Activated CD8-positive, alpha-beta memory T cell treated with anti-CD3 and anti-CD28 coated beads, Interleukin-2, amount 50 U/mL, for 1 hour (primary cell): ENCODE data around the gene C1RL.
"Not testable (repeated sequence)": the region's sequence is repeated elsewhere in the genome, so short reads cannot be mapped to it uniquely, and the experiment has no call there.

Experiments
- DNase-seq: peaks from one replicate; pipeline ENCODE4 v3.0.0-alpha.2; 2020; ENCODE audit errors: extremely low read depth

C1RL gene

DNA sequence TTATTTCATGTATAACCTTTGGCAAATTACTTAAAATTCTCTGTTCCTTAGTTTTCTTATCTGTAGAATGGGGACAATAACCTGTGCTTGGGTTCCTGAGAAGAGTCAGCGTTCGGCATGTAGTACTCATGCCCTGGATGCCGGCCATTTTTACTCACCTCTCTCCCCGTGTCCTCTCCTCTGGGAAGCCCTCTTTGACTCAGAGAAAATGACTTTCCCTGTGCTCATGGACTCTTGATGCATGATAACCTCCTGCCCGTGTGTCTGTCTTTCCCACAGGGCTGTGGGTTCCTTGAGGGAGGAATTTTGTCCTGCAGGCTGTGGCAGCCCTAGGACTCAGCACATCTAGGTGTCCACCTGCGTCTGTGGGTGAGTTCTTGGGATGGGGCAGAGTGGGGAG is 5.8 kb upstream of the C1RL start:
- no peak for DNase-seq

- DNase-seq = no peak
Measured at GRCh38 chr12:7114008-7114407, 5.0 kb upstream of the C1RL start.

- DNase-seq = no peak
Measured at GRCh38 chr12:7113389-7113871, 4.4 kb upstream of the C1RL start.

GRCh38 chr12:7112041-7112440 is 3.0 kb upstream of the C1RL start:
- DNase-seq = no peak

- no peak for DNase-seq
Measured at GRCh38 chr12:7110661-7111060, 1.6 kb upstream of the C1RL start.

GRCh38 chr12:7109572-7109920 is 532 bp upstream of the C1RL start:
- no peak for DNase-seq

- DNase-seq = no peak
Measured at GRCh38 chr12:7108003-7108795, 815 bp downstream of the C1RL start.

GRCh38 chr12:7107636-7108002 is 1.4 kb downstream of the C1RL start:
- no peak for DNase-seq

DNA sequence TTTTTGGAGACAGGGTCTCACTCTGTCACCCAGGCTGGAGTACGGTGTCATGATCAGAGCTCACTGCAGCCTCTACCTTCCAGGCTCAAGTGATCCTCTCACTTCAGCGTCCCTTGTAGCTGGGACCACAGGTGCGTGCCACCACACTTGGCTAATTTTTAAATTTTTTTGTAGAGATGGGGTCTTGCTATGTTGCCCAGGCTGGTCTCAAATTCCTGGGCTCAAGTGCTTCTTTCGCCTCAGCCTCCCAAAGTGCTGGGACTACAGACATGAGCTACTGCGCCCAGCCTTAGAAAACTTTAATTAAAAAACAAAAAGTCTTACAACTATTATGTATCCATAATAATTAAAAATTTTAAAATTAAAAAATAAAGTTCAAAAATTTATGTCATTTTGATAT is 1.8 kb downstream of the C1RL start:
- not testable (repeated sequence) for DNase-seq

DNA sequence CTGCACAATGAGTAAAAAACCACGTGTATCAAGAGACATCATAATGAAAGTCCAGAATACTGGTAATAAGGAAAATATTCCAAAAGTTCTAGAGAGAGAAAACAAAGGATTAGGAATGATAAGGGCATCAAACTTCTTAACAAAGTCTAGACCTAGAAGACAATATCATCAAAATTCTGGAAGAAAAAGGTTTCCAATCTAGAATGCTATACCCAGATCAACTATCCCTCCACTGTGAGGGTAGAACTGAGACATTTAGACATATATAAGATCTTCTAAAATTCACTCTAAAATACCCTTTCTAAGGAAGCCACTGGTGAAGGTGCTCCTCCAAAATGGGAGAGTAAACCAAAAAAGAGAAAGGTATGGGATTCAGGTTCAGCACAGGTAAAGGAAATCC is 2.9 kb downstream of the C1RL start:
- DNase-seq = no peak

- no peak for DNase-seq
Measured at GRCh38 chr12:7103837-7104584, 5.0 kb downstream of the C1RL start.

- DNase-seq = no peak
Measured at GRCh38 chr12:7102582-7102981, 6.4 kb downstream of the C1RL start.

GRCh38 chr12:7101694-7102131 is 7.3 kb downstream of the C1RL start:
- DNase-seq = no peak

DNA sequence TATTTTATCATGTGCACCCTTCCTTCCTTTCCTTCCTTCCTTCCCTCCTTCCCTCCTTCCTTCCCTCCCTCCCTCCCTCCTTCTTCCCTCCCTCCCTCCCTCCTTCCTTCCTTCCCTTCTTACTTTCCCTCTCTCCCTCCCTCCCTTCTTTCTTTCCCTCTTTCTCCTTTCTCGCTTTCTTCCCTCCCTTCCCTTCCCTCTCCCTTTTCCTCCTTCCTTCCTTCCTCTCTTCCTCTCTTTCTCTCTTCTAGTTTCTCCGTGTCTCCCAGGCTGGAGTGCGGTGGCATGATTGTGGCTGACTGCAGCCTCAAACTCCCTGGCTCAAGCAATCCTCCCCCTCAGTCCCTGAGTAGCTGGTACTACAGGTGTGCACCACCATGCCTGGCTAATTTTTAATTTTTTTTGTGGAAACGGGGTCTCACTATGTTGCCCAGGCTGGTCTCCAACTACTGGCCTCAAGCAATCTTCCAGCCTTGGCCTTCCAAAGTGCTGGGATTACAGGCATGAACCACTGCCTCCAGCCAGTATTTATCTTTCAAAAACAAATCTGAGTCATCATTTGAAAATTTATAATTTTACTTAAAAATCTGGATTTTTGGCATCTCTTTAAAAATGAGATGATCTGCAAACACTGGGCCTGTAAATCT is 7.8 kb downstream of the C1RL start:
- DNase-seq = no peak

DNA sequence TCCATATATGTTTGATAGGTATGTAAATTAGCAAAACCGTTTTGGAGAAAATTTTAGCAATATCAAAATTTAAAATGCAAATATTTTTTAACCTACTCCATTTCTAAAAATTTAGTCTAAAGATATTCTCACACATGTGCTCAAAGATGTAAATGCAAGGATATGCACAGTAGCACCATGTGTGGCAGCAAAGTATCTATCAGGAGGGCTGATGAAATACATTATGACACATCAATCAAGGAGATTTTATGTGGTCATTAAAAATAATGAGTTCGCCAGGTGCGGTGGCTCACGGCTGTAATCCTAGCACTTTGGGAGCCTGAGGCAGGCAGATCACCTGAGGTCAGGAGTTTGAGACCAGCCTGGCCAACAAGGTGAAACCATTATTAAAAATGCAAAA is 8.8 kb downstream of the C1RL start:
- DNase-seq = no peak

GRCh38 chr12:7099290-7099996 is 9.6 kb downstream of the C1RL start:
- DNase-seq = no peak

- DNase-seq = no peak
Measured at GRCh38 chr12:7096979-7097378, 12.0 kb downstream of the C1RL start.

GRCh38 chr12:7096006-7096932 is 12.7 kb downstream of the C1RL start:
- DNase-seq = no peak

DNA sequence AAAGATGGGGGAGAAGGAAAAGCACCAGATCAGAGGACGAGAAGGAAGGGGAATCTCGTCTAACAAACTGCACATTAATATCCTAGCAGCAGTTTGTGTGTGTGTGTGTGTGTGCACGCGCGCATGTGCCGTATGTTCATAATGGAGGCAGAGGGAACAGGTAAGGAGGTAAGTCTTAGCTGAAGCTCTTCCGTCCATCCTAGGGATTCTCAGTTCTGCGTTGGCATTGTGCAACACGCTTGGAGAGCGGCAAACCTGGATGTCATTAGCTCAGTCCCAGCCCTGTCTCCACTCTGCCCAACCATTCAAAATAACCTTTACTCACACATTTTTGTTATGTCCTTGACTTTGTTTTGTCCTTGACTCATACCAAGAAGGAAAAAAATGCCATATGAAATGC is 15.1 kb downstream of the C1RL start:
- no peak for DNase-seq

DNA sequence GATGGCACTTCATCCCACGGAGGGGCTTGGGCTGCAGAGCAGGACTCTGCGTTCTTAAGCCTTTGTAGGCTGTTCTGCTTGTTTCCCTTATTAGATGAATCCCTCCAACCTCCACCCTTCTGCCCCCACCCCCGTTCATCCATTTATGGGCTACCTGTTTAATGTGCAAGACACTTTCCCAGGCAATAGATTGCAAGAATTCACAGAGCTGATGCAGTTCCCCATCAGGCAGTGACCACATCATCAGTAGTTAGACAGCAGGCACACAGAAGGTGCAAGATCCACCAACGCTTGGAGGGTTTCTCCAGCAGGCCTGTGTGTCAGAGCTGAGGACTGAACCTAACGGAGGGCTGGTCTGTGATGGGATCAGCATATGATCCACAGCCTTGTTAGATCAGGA is 15.5 kb downstream of the C1RL start:
- no peak for DNase-seq

DNA sequence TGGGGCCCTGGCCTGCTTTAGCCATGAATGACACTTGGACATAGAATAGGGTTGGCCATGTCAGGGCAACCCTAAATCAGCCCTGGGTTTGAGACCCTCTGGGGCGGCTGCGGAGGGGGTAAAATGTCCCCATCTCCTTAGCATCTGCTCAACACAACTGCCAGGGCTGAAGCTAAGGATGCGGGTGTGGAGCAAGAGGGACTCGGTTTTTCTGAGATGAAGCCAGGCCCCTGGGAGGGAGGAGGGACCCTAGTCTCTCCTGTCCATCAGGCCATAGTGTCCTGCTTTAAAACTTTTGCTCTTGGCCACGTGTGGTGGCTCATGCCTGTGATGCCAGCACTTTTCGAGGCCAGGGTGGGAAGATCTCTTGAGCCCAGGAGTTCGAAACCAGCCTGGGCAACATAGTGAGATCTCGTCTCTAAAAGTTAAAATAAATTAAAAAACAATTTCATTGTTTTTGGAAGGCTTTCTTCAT is 16.0 kb downstream of the C1RL start:
- DNase-seq = no peak
